Adrenal gland (tissue), 12 donors: ENCODE results near the gene ATG9B. TPM values are rescaled to one million over a fixed set of nuclear protein-coding genes. Genes with fewer than 3 reads are reported as not detected.

Experiments used
- DNase-seq, 7 donors: peaks; one replicate each; pipeline ENCODE4 v3.0.0-alpha.2; 2019 to 2020
- H3K27ac ChIP-seq, 5 donors: fragments of 200-600 bp; sonication (generic) in 4 of 5; 1 replicate in 3 of 5; 2 replicates in 2 of 5; pipeline versions ENCODE4 v1.5.1 to v1.8.0; 2016 to 2020; ENCODE audit warnings: mild to moderate bottlenecking in 1 of 5
- H3K27me3 ChIP-seq: fragments of 200-600 bp; 2 replicates; pipeline ENCODE4 v1.8.0; 2021
- H3K36me3 ChIP-seq, 2 donors: fragments of 200-600 bp; replicated peaks in 1 of 2; 1 replicate in 1 of 2; 2 replicates in 1 of 2; pipeline versions ENCODE4 v1.5.1 to v1.8.0; 2018 to 2022
- H3K4me1 ChIP-seq, 2 donors: fragments of 200-600 bp; replicated peaks in 1 of 2; 1 replicate in 1 of 2; 2 replicates in 1 of 2; pipeline versions ENCODE4 v1.5.1 to v1.8.0; 2018 to 2021
- H3K4me3 ChIP-seq, 4 donors: fragments of 200-600 bp; sonication (generic) in 3 of 4; one replicate each; pipeline ENCODE4 v1.5.1; 2016 to 2018
- H3K9me3 ChIP-seq, 3 donors: fragments of 200-600 bp; sonication (generic) in 1 of 3; replicated peaks in 1 of 3; 1 replicate in 2 of 3; 2 replicates in 1 of 3; pipeline versions ENCODE4 v1.5.1 to v1.8.0; 2016 to 2021
- CTCF ChIP-seq, 6 experiments: fragments of 450-650 bp in 4 of 6; fragments of 200-600 bp in 2 of 6; sonication (generic) in 1 of 6; IDR thresholded peaks; 1 replicate in 5 of 6; 2 replicates in 1 of 6; pipeline versions ENCODE4 v1.5.1 to v1.8.0; 2016 to 2021; ENCODE audit warnings: antibody characterized with exemption in 6 of 6, mild to moderate bottlenecking in 2 of 6, moderate library complexity in 1 of 6
- POLR2A ChIP-seq, 2 donors: fragments of 450-650 bp; IDR thresholded peaks; one replicate each; pipeline ENCODE4 v1.6.1; 2017; ENCODE audit warnings: antibody characterized with exemption in 2 of 2, mild to moderate bottlenecking in 2 of 2, moderate library complexity in 1 of 2
- WGBS, 4 donors: extraction: QIAGEN DNeasy Blood & Tissue Kit in 2 of 4; methylation state at CpG; one replicate each; pipeline versions ENCODE4 v1.1.5 to v1.1.7; 2013 to 2017; 5-methylcytosine and 5-hydroxymethylcytosine counted together
- intact Hi-C, 2 donors: fragments of 100-400 bp; cut with DNase I; formaldehyde crosslinking; loops; one replicate each; pipeline versions ENCODE4 v1.14.1 to v1.15.0; 2022 to 2023
- polyA plus RNA-seq, 3 donors: library from polyadenylated mRNA; stranded (reverse); fragments of 200-250 nt in 2 of 3; fragments of 350-450 nt in 1 of 3; fragmentation: Illumina TruSeq in 1 of 3; extraction: RNeasy Lipid Tissue Mini Kit (QIAGEN cat#74804) in 1 of 3; gene quantifications; one replicate each; pipeline ENCODE4 v1.2.3, GENCODE V29; 2013 to 2014
- total RNA-seq, 9 donors: library from RNA; depleted of rRNA in 4 of 9; stranded (reverse); fragments of >200 nt in 4 of 9; fragments of 120-200 nt in 1 of 9; fragmentation: NEBNext Ultra II Directional in 1 of 9; extraction: Animal tissue kit (Norgen Biotek cat#: 25700) in 1 of 9; gene quantifications; one replicate each; pipeline versions ENCODE4 v1.1.0 to v1.2.4, GENCODE V29; 2013 to 2023
- donor health status: healthy with polysubstance abuse.
- donor health status: Bipolar disorder and iron deficiency.
- donor health status: DM: yes; HTN: yes; CAD: no.
- donor health status: DM: no; HTN: no; CAD: no.
- donor health status: DM: no; HTN: no; CAD: no.
- donor health status: DM: yes; HTN: yes; CAD: no.

Gene ATG9B
- total and polyA plus RNA-seq, 12 donors, result 0.23 to 7.8 (median 0.46) TPM; not detected in 2

DNA sequence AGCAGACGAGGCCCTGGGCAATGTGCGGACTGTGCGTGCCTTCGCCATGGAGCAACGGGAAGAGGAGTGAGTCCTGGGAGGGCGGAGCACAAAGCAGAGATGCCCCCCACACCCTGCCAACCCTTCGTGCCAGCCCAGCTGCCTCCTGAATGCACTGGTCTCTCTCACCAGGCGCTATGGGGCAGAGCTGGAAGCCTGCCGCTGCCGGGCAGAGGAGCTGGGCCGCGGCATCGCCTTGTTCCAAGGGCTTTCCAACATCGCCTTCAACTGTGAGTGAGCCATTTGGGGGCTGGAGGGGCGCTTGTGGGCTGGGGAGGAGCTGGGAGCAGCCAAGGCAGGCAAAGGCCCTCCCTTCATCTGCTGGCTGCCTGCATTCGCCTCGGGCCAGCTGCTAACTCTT, 11.6 kb upstream of the ATG9B start:
- 91 to 94% (median 93%) methylated on average over 9 to 17 of the region's 17 CpGs for WGBS, 4 donors
- DNase-seq, result no peak
- TF ChIP-seq CTCF (IDR thresholded peaks at IDR 0.05), result no peak
- no peak for TF ChIP-seq POLR2A (IDR thresholded peaks at IDR 0.05)
- Histone ChIP-seq H3K36me3 (peaks cover 0 to 34% of the 10 kb centered on the region in 2 donors), H3K4me1 (peaks cover 13 to 17% of the 10 kb centered on the region in 2 donors), H3K27me3 (no peaks in the 10 kb centered on the region), H3K9me3 (no peaks in the 10 kb centered on the region), H3K4me3 (no peak overlapping the region), H3K27ac (no peak overlapping the region)
- intact Hi-C loops, result no loop called here

DNA sequence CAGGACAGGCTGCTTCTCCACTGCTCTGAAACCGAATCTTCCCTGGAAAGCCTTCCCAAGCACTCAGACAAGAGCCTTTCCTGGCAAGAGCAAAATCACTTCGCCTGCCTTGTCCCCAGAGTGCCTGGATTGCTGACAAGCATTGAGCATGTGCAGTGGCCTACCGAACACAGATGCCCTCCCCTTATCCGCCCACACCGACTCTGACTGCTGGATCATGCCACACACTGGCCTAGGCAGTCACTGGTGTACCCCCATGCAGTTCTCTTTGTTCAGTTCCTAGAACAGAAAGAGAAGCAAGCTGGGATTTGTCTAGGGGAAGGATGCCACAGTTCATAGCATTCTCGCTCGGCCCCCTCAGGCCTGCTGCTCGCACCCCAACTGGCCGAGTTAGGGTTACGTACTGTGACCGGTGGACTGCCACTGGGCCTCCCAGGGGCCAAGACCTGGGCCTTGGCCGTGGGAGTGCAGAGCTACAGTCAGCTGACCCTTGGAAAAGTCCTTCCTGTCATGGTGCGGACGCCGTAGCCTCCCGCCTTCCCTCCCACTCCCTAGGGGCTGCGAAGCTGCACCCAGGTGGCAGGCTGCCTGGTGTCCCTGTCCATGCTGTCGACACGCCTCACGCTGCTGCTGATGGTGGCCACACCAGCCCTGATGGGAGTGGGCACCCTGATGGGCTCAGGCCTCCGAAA, 10.9 kb upstream of the ATG9B start:
- Histone ChIP-seq H3K36me3 (peaks cover 0 to 34% of the 10 kb centered on the region in 2 donors), H3K4me3 (no peak overlapping the region), H3K9me3 (no peaks in the 10 kb centered on the region), H3K27me3 (no peaks in the 10 kb centered on the region), H3K4me1 (peaks cover 13 to 17% of the 10 kb centered on the region in 2 donors), H3K27ac (no peak overlapping the region)
- WGBS, 4 donors, result 79 to 89% (median 87%) methylated on average over 8 to 21 of the region's 21 CpGs
- intact Hi-C loops, result no loop called here
- DNase-seq, result no peak
- TF ChIP-seq POLR2A (IDR thresholded peaks at IDR 0.05), result no peak
- TF ChIP-seq CTCF (IDR thresholded peaks at IDR 0.05), result no peak

DNA sequence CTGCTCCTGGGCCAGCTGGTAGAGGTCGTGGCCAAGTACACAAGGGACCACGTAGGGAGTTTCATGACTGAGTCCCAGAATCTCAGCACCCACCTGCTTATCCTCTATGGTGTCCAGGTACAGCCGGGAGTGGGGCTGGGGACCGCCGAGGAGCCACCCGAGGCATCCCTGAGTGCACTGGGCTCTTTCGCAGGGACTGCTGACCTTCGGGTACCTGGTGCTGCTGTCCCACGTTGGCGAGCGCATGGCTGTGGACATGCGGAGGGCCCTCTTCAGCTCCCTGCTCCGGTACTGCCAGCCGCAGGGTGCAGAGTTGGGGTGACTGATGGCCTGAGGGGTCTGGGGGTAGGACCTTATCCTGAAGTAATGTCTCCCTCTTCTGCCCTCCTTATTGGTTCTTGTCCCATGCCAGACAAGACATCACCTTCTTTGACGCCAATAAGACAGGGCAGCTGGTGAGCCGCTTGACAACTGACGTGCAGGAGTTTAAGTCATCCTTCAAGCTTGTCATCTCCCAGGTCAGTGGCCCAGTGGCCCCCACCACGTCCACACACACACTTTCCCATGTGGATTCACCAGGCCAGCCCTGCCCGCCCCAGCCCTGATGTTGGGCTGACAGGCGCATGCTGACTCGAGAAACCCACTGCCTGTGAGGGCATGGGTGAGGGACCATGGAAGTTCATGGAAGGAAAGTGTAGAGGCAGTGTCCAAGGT, 10.2 kb upstream of the ATG9B start:
- intact Hi-C loops, result no loop called here
- H3K27ac ChIP-seq, result no peak overlapping the region
- H3K36me3 ChIP-seq, result peaks cover 0 to 34% of the 10 kb centered on the region in 2 donors
- no peak for DNase-seq
- peaks cover 9 to 17% of the 10 kb centered on the region in 2 donors for H3K4me1 ChIP-seq
- H3K4me3 ChIP-seq, result no peak overlapping the region
- H3K27me3 ChIP-seq, result no peaks in the 10 kb centered on the region
- WGBS, 4 donors, result 90 to 95% (median 94%) methylated on average over 12 to 21 of the region's 21 CpGs
- H3K9me3 ChIP-seq, result no peaks in the 10 kb centered on the region
- TF ChIP-seq POLR2A (IDR thresholded peaks at IDR 0.05) (no peak), CTCF (IDR thresholded peaks at IDR 0.05) (no peak)

DNA sequence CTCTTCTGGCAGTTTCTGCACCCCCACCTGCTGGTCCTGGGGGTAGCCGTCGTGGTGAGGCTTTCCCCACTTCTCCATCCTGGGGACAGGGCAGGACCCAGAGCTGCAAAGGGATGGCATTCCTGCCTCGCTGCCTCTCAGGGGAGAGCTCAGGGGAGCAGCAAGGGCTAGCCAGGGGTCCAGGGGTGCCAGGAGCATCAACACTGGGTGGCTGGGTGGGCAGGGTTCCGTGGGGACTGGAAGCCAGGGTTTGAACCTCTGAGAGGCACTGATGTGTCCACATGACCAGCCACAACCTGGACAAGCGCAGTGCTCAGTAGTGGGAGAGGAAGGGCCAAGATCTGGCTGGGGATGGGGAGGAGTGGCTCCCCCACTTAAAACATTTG, 9.6 kb upstream of the ATG9B start:
- 82 to 100% (median 92%) methylated on average over 3 to 5 of the region's 5 CpGs for WGBS, 4 donors
- no peak for DNase-seq
- intact Hi-C loops, result no loop called here
- peaks cover 9 to 18% of the 10 kb centered on the region in 2 donors for H3K4me1 ChIP-seq
- no peaks in the 10 kb centered on the region for H3K9me3 ChIP-seq
- no peak overlapping the region for H3K27ac ChIP-seq
- H3K4me3 ChIP-seq, result no peak overlapping the region
- TF ChIP-seq POLR2A (IDR thresholded peaks at IDR 0.05), result no peak
- no peak for TF ChIP-seq CTCF (IDR thresholded peaks at IDR 0.05)
- peaks cover 0 to 34% of the 10 kb centered on the region in 2 donors for H3K36me3 ChIP-seq
- no peaks in the 10 kb centered on the region for H3K27me3 ChIP-seq
